ENCODE measurements around the gene PRICKLE2.

Gene PRICKLE2

GRCh38 chr3:64157150-64158035 is 67.9 kb downstream of the PRICKLE2 start:
- no peak for DNase-seq

- DNase-seq = no peak
Observed at GRCh38 chr3:64155328-64155727, 69.9 kb downstream of the PRICKLE2 start.

GRCh38 chr3:64152676-64153466 is 72.4 kb downstream of the PRICKLE2 start:
- DNase-seq = no peak

GRCh38 chr3:64152086-64152485 is 73.2 kb downstream of the PRICKLE2 start:
- DNase-seq = no peak

GRCh38 chr3:64151342-64151871 is 73.9 kb downstream of the PRICKLE2 start:
- DNase-seq = no peak

GRCh38 chr3:64150623-64151207 is 74.6 kb downstream of the PRICKLE2 start:
- DNase-seq = no peak

GRCh38 chr3:64149886-64150285 is 75.4 kb downstream of the PRICKLE2 start:
- DNase-seq = no peak

GRCh38 chr3:64148955-64149653 is 76.2 kb downstream of the PRICKLE2 start:
- no peak for DNase-seq

GRCh38 chr3:64147211-64147610 is 78.1 kb downstream of the PRICKLE2 start:
- no peak for DNase-seq

GRCh38 chr3:64145438-64145837 is 79.8 kb downstream of the PRICKLE2 start:
- no peak for DNase-seq

GRCh38 chr3:64144241-64144900 is 80.9 kb downstream of the PRICKLE2 start:
- DNase-seq = no peak

- no peak for DNase-seq
Observed at GRCh38 chr3:64143409-64144130, 81.7 kb downstream of the PRICKLE2 start.

- DNase-seq = no peak
Observed at GRCh38 chr3:64141476-64141875, 83.8 kb downstream of the PRICKLE2 start.

GRCh38 chr3:64140651-64141050 is 84.6 kb downstream of the PRICKLE2 start:
- DNase-seq = no peak

GRCh38 chr3:64138656-64139375 is 86.5 kb downstream of the PRICKLE2 start:
- no peak for DNase-seq

GRCh38 chr3:64138046-64138445 is 87.2 kb downstream of the PRICKLE2 start:
- no peak for DNase-seq

GRCh38 chr3:64134882-64135281 is 90.4 kb downstream of the PRICKLE2 start:
- DNase-seq = no peak

- no peak for DNase-seq
Observed at GRCh38 chr3:64133987-64134386, 91.3 kb downstream of the PRICKLE2 start.

GRCh38 chr3:64133272-64133671 is 92.0 kb downstream of the PRICKLE2 start:
- no peak for DNase-seq

- DNase-seq = no peak
Observed at GRCh38 chr3:64131725-64132469, 93.4 kb downstream of the PRICKLE2 start.
